HCT116 (cell line): ENCODE data around the gene FHL3. TPM values are rescaled to one million over a fixed set of nuclear protein-coding genes. Genes with fewer than 3 reads are reported as not detected.

Experiments used
- ATAC-seq: fragments of 200-7000 bp; cut with Tn5 transposase; 2 replicates; pipeline ENCODE4 v1.9.1; 2020; ENCODE audit warnings: mild to moderate bottlenecking, moderate library complexity
- BruUV-seq: library from RNA; stranded (reverse); fragments of 400-500 nt; replicated peaks from 2 replicates; lab custom pipeline; 2021; lab: Mats Ljungman, UMichigan
- CTCF ChIA-PET: fragments of 300-600 bp; sonication (Branson Sonifier 250); formaldehyde crosslinking; loops from one replicate; lab custom pipeline; 2021; ENCODE audit warnings: antibody characterized with exemption; lab: Charles Lee
- POLR2A ChIA-PET: fragments of 300-600, 350-600 bp; sonication (Branson Sonifier 250); formaldehyde crosslinking; loops from one replicate; lab custom pipeline; 2021; ENCODE audit warnings: antibody characterized with exemption; lab: Charles Lee
- RAD21 ChIA-PET, 2 experiments: fragments of 300-600 bp; sonication (Branson Sonifier 250); formaldehyde crosslinking; loops; one replicate each; lab custom pipeline; 2023; ENCODE audit warnings: low total read pairs in 2 of 2; ENCODE audit not compliant: uncharacterized antibody in 2 of 2, unreplicated experiment in 2 of 2, low non-redundant PET in 1 of 2; lab: Charles Lee
- DNase-seq: peaks from one replicate; pipeline ENCODE4 v3.0.0-alpha.2; 2010; ENCODE audit warnings: low read depth, low spot score
- H2AFZ ChIP-seq: fragments of 200-600 bp; shearing (Covaris generic), sonication (generic); 2 replicates; pipeline ENCODE4 v1.6.1; 2017; ENCODE audit warnings: low read depth, mixed run types, mixed read lengths, antibody characterized with exemption, low read length; ENCODE audit not compliant: poor library complexity, severe bottlenecking
- H3K27ac ChIP-seq: 2 replicates; pipeline ENCODE4 v1.5.1; 2012; ENCODE audit warnings: low read depth, low read length
- H3K27me3 ChIP-seq: fragments of 200-600 bp; sonication (generic); 2 replicates; pipeline ENCODE4 v1.6.1; 2016; ENCODE audit warnings: mixed run types, low read length, mixed read lengths; ENCODE audit not compliant: insufficient read depth
- H3K36me3 ChIP-seq, 2 experiments: fragments of 200-500 bp in 1 of 2; fragments of 200-600 bp in 1 of 2; sonication (Bioruptor generic) in 1 of 2; sonication (generic) in 1 of 2; 2 replicates each; pipeline versions ENCODE4 v1.5.1 to v1.6.1; 2014 to 2016; ENCODE audit warnings: low read length in 2 of 2, inconsistent platforms in 1 of 2, mixed read lengths in 1 of 2, mixed run types in 1 of 2; ENCODE audit not compliant: insufficient read depth in 2 of 2, control insufficient read depth in 1 of 2
- H3K4me1 ChIP-seq, 2 experiments: fragments of 200-600 bp in 1 of 2; sonication (generic) in 1 of 2; 2 replicates each; pipeline versions ENCODE4 v1.5.1 to v1.6.1; 2012 to 2017; ENCODE audit warnings: low read length in 2 of 2, inconsistent platforms in 1 of 2, mild to moderate bottlenecking in 1 of 2, mixed read lengths in 1 of 2, mixed run types in 1 of 2, moderate library complexity in 1 of 2; ENCODE audit not compliant: insufficient read depth in 2 of 2, control insufficient read depth in 1 of 2
- H3K4me2 ChIP-seq: fragments of 200-600 bp; sonication (generic); 2 replicates; pipeline ENCODE4 v1.6.1; 2017; ENCODE audit warnings: mixed run types, low read length, mixed read lengths
- H3K4me3 ChIP-seq, 2 experiments: fragments of 200-600 bp in 1 of 2; sonication (generic) in 1 of 2; replicated peaks in 1 of 2; 2 replicates each; pipeline ENCODE4 v1.5.1; 2011 to 2016; ENCODE audit warnings: low read length in 2 of 2, control low read depth in 1 of 2, low read depth in 1 of 2, mild to moderate bottlenecking in 1 of 2, mixed read lengths in 1 of 2, mixed run types in 1 of 2
- H3K79me2 ChIP-seq: fragments of 200-600 bp; sonication (generic); 2 replicates; pipeline ENCODE4 v1.6.1; 2017; ENCODE audit warnings: mild to moderate bottlenecking, mixed run types, low read length, moderate library complexity, mixed read lengths; ENCODE audit not compliant: insufficient read depth
- H3K9ac ChIP-seq: fragments of 200-600 bp; sonication (generic); 2 replicates; pipeline ENCODE4 v1.6.1; 2016; ENCODE audit warnings: low read length, mixed read lengths
- H3K9me2 ChIP-seq: fragments of 200-600 bp; sonication (generic), shearing (Covaris generic); 2 replicates; pipeline ENCODE4 v1.6.1; 2017; ENCODE audit warnings: mixed run types, mild to moderate bottlenecking, moderate library complexity; ENCODE audit not compliant: insufficient read depth
- H3K9me3 ChIP-seq, 2 experiments: fragments of 200-500 bp in 1 of 2; fragments of 200-600 bp in 1 of 2; sonication (Bioruptor generic) in 1 of 2; sonication (generic) in 1 of 2; 2 replicates each; pipeline ENCODE4 v1.6.1; 2014 to 2017; ENCODE audit warnings: low read length in 2 of 2, mixed read lengths in 2 of 2, inconsistent platforms in 1 of 2, low read depth in 1 of 2, mild to moderate bottlenecking in 1 of 2, mixed run types in 1 of 2, moderate library complexity in 1 of 2; ENCODE audit not compliant: control insufficient read depth in 1 of 2, insufficient read depth in 1 of 2
- H4K20me1 ChIP-seq: fragments of 200-600 bp; sonication (generic), shearing (Covaris generic); 2 replicates; pipeline ENCODE4 v1.6.1; 2017; ENCODE audit warnings: mixed run types, mild to moderate bottlenecking, moderate library complexity; ENCODE audit not compliant: insufficient read depth
- ATF3 ChIP-seq: IDR thresholded peaks from 2 replicates; pipeline ENCODE4 v1.6.1; 2012
- CBX3 ChIP-seq: IDR thresholded peaks from 2 replicates; pipeline ENCODE4 v1.6.1; 2012; ENCODE audit warnings: low read depth
- EGR1 ChIP-seq: IDR thresholded peaks from 2 replicates; pipeline ENCODE4 v1.6.1; 2012; ENCODE audit warnings: low read depth
- ELF1 ChIP-seq: IDR thresholded peaks from 2 replicates; pipeline ENCODE4 v1.6.1; 2012; ENCODE audit warnings: low read depth, borderline replicate concordance
- EZH2 ChIP-seq: fragments of 200-600 bp; sonication (generic); IDR thresholded peaks from 2 replicates; pipeline ENCODE4 v1.6.1; 2017; ENCODE audit warnings: antibody characterized with exemption, mixed run types
- EZH2phosphoT487 ChIP-seq: fragments of 200-600 bp; IDR thresholded peaks from 2 replicates; pipeline ENCODE4 v1.6.1; 2018; ENCODE audit warnings: antibody characterized with exemption, borderline replicate concordance
- FOSL1 ChIP-seq: IDR thresholded peaks from 2 replicates; pipeline ENCODE4 v1.6.1; 2012; ENCODE audit warnings: low read depth
- JUND ChIP-seq: IDR thresholded peaks from 2 replicates; pipeline ENCODE4 v1.6.1; 2012
- MAX ChIP-seq: IDR thresholded peaks from 2 replicates; pipeline ENCODE4 v1.6.1; 2012
- POLR2A ChIP-seq: IDR thresholded peaks from 2 replicates; pipeline ENCODE4 v1.7.0; 2011; ENCODE audit warnings: borderline replicate concordance; ENCODE audit not compliant: insufficient read depth, insufficient read length; ENCODE audit errors: extremely low read depth
- POLR2AphosphoS5 ChIP-seq: IDR thresholded peaks from 2 replicates; pipeline ENCODE4 v1.6.1; 2011; ENCODE audit warnings: mild to moderate bottlenecking, low read depth, low read length, moderate library complexity
- RAD21 ChIP-seq: IDR thresholded peaks from 2 replicates; pipeline ENCODE4 v1.6.1; 2012; ENCODE audit warnings: low read depth, mild to moderate bottlenecking
- REST ChIP-seq: IDR thresholded peaks from 2 replicates; pipeline ENCODE4 v1.6.1; 2012; ENCODE audit warnings: low read depth
- SIN3A ChIP-seq: IDR thresholded peaks from 2 replicates; pipeline ENCODE4 v1.6.1; 2012; ENCODE audit warnings: low read depth
- SRF ChIP-seq: IDR thresholded peaks from 2 replicates; pipeline ENCODE4 v1.6.1; 2012; ENCODE audit warnings: low read depth
- TCF7L2 ChIP-seq: IDR thresholded peaks from 2 replicates; pipeline ENCODE4 v1.7.0; 2011; ENCODE audit warnings: borderline replicate concordance, inconsistent platforms; ENCODE audit not compliant: insufficient read depth, insufficient read length; ENCODE audit errors: extremely low read depth
- YY1 ChIP-seq: IDR thresholded peaks from 2 replicates; pipeline ENCODE4 v1.6.1; 2011; ENCODE audit warnings: low read length, low read depth, moderate library complexity, mild to moderate bottlenecking; ENCODE audit not compliant: insufficient replicate concordance; ENCODE audit errors: extremely low read depth
- ZBTB33 ChIP-seq: IDR thresholded peaks from 2 replicates; pipeline ENCODE4 v1.6.1; 2011; ENCODE audit warnings: mild to moderate bottlenecking, low read length, moderate library complexity; ENCODE audit not compliant: insufficient replicate concordance; ENCODE audit errors: extremely low read depth
- ZFX ChIP-seq: fragments of 450-650 bp; IDR thresholded peaks from 2 replicates; pipeline ENCODE4 v1.6.1; 2017
- intact Hi-C: fragments of 100-400 bp; cut with micrococcal nuclease; formaldehyde crosslinking; loops from 2 replicates; pipeline ENCODE4 v1.10.0; 2022
- total RNA-seq: library from RNA; stranded (reverse); gene quantifications from one replicate; pipeline ENCODE4 v1.2.1, GENCODE V29; 2021; ENCODE audit not compliant: unreplicated experiment

The FHL3 gene
- total RNA-seq, 1 experiment from 2014 or later, result 22.5 TPM

- H3K79me2 ChIP-seq, result peaks cover 51% of the 10 kb centered on the region
- H3K4me1 ChIP-seq, result peaks cover 16 to 34% of the 10 kb centered on the region in 2 experiments; a peak in 3 of 4 replicates
- peaks cover 8 to 31% of the 10 kb centered on the region in 2 experiments; a peak in 3 of 4 replicates for H3K36me3 ChIP-seq
- peak within 1 kb of the TSS; percentile 89 to 95 for H3K4me3 ChIP-seq
- intact Hi-C loops, result loop anchor here (1.0 to 5.0 kb wide), 2 partner anchors 22 to 540 kb away; partner anchors contain the start of genes SF3A3 and ZC3H12A
- peak within 1 kb of the TSS; percentile 84 for H3K27ac ChIP-seq
- ATAC-seq, result peak; percentile 95
- H3K9ac ChIP-seq, result peak within 1 kb of the TSS; percentile 97
- H3K9me3 ChIP-seq, result no peaks in the 10 kb centered on the region
- H3K27me3 ChIP-seq, result no peaks in the 10 kb centered on the region
- peak; percentile 100 for DNase-seq
- H3K4me2 ChIP-seq, result peak within 1 kb of the TSS; percentile 96
- ChIA-PET POLR2A (interaction anchor here (0.6 to 1.6 kb wide), 4 partner anchors 9 to 1727 kb away, joined by 3 to 7 read pairs (median 3); no protein-coding TSS in a partner anchor), CTCF (interaction anchor here (0.7 to 1.0 kb wide), 2 partner anchors 9 to 22 kb away, joined by 3 to 4 read pairs; no protein-coding TSS in a partner anchor), RAD21 (interaction anchor here in 1 of 2 experiments (0.5 to 0.6 kb wide), 2 partner anchors 9 to 321 kb away, joined by 3 to 5 read pairs; no protein-coding TSS in a partner anchor)
- no TSS peak for BruUV-seq
- no peak within 1 kb of the TSS for H2AFZ ChIP-seq
- no peaks in the 10 kb centered on the region for H3K9me2 ChIP-seq
- H4K20me1 ChIP-seq, result peaks cover 3% of the 10 kb centered on the region; the same call in 1 of the 2 replicates
- TF ChIP-seq SRF, result peak; percentile 88; the same call in 1 of the 2 replicates
- peak; percentile 72 for TF ChIP-seq ZBTB33
- no peak for TF ChIP-seq FOSL1
- TF ChIP-seq RAD21, result no peak
- peak; percentile 54; the same call in 1 of the 2 replicates for TF ChIP-seq EGR1
- TF ChIP-seq EZH2, result no peak
- TF ChIP-seq CBX3, result peak; percentile 100
- TF ChIP-seq ATF3, result no peak
- peak; percentile 88 for TF ChIP-seq POLR2AphosphoS5
- peak; percentile 77 for TF ChIP-seq POLR2A
- TF ChIP-seq ELF1, result no peak; the same call in 1 of the 2 replicates
- TF ChIP-seq MAX, result peak; percentile 100
- no peak for TF ChIP-seq REST
- no peak for TF ChIP-seq JUND
- TF ChIP-seq ZFX, result peak; percentile 89
- TF ChIP-seq SIN3A, result peak; percentile 86
- peak; percentile 64 for TF ChIP-seq YY1
- TF ChIP-seq EZH2phosphoT487, result no peak
- peak; percentile 49 for TF ChIP-seq TCF7L2
Measured at GRCh38 chr1:38012363-38013226, 7.3 kb upstream of the FHL3 start, which contains the start of gene UTP11. TSS of gene UTP11 (plus strand) at chr1:38012734. CDS start at chr1:38012803, 69 bp downstream.
